Endometrial microvascular endothelial cells (primary cell): Measurements from ENCODE around the gene CREB3L1. TPM values are rescaled to one million over a fixed set of nuclear protein-coding genes. Genes with fewer than 3 reads are reported as not detected.

Experiments
- in situ Hi-C: cut with HindIII; loops from 2 replicates; pipeline ENCODE4 v1.10.0; 2017; ENCODE audit warnings: low sequenced_read_pairs, low pct_unique_long_range_greater_than_20kb; ENCODE audit errors: inconsistent ontology term
- total RNA-seq: library from RNA; depleted of rRNA; stranded (reverse); fragments of >200 nt; gene quantifications from one replicate; pipeline ENCODE4 v1.2.3, GENCODE V29; 2015; ENCODE audit errors: inconsistent ontology term

The CREB3L1 gene
- total RNA-seq, 1 donor from 2014 or later = 2.4 TPM

DNA sequence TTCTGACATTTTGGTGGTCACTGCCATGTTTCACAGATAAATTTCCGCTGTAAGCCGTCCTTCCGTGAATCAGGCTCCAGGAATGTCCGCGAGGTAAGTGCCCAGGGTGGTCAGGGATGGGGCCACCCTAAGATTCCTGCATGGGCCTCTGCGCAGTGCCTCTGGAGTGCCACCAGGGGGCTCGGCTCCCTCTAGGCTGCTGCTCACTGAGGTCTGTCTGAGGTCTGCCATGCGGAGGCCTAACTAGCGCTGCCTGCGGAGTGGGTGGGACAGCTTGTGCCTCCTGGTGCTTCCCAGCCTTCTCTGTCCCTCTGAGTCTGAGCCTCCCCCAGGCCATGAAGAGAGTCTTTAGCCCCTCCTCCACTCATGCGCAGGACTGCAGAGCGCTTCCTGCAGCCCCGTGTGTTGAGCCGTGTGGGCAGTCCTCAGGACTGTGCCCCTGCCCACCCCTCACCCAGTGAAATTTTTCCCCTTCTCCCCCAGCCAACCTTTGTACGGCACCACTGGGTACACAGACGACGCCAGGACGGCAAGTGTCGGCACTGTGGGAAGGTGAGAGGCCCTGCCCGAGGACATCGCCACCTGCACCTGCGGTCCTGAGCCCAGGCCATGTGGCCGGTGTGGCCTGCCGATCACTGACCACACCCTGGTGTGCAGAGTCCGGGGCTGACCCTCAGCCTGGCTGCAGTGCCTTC lies 92.1 kb downstream of the CREB3L1 start:
- in situ Hi-C loops = no loop called here

GRCh38 chr11:46370253-46370652 lies 92.8 kb downstream of the CREB3L1 start:
- in situ Hi-C loops = no loop called here

Other genes starting within 250 kb of the CREB3L1 start
- 13.5 TPM for gene PHF21A, start 156.2 kb upstream of the CREB3L1 start, total RNA-seq
- 95.0 TPM for gene DGKZ, start 69.8 kb downstream of the CREB3L1 start, total RNA-seq
- 93.8 TPM for gene MDK, start 104.0 kb downstream of the CREB3L1 start, total RNA-seq
- gene CHRM4, start 114.1 kb downstream of the CREB3L1 start, total RNA-seq = not detected